ENCODE measurements around the gene CAMKK2. TPM values are rescaled to one million over a fixed set of nuclear protein-coding genes. Genes with fewer than 3 reads are reported as not detected.
A peak's percentile ranks its signal among the peaks of the same experiment; 100 is the strongest.

CAMKK2 gene
- total and polyA plus RNA-seq, 9 of the 15 experiments (the other 6 are each of a cell fraction or from before 2014, with no cell fraction given) = 4.3 to 32.0 (median 18.2) TPM

- 9% methylated on average over 17 of the region's 21 CpGs for WGBS (ENCODE audit: insufficient coverage, low coverage, missing lambda C conversion rate)
- Histone ChIP-seq H2AFZ (ENCODE audit: low read depth, low read length) (peak overlapping the region; percentile 96), H3K9ac (ENCODE audit: insufficient read depth in 1 of 2, low read depth in 2 of 2, low read length in 2 of 2) (peak overlapping the region; percentile 65 to 98), H3K27me3 (ENCODE audit: control insufficient read depth in 2 of 2, insufficient read depth in 2 of 2, low read length in 2 of 2) (no peaks in the 10 kb centered on the region), H3K4me2 (ENCODE audit: insufficient read depth, low read length) (peak overlapping the region; percentile 86), H3K4me3 (peak overlapping the region; percentile 88), H3K27ac (ENCODE audit: extremely low read depth, low read depth, low read length) (peak overlapping the region; percentile 79), H3K9me3 (replicated peaks; ENCODE audit: control insufficient read depth, insufficient read depth, low read depth, low read length) (no peaks in the 10 kb centered on the region), H3K4me1 (replicated peaks in 1 of 2; ENCODE audit: control insufficient read depth in 2 of 2, insufficient read depth in 2 of 2, low read length in 2 of 2) (peaks cover 12 to 22% of the 10 kb centered on the region in 2 experiments; a peak in 4 of 5 replicates), H3K9me1 (ENCODE audit: control insufficient read depth, insufficient read depth, low read length) (no peaks in the 10 kb centered on the region), H3K79me2 (ENCODE audit: control insufficient read depth, insufficient read depth, low read length) (peaks cover 35% of the 10 kb centered on the region), H3K36me3 (ENCODE audit: control insufficient read depth, insufficient read depth, low read length) (peaks cover 13% of the 10 kb centered on the region; the same call in 1 of the 3 replicates), H4K20me1 (replicated peaks; ENCODE audit: control insufficient read depth, insufficient read depth, low read length) (no peaks in the 10 kb centered on the region; the same call in 1 of the 2 replicates)
- intact Hi-C loops (cut with micrococcal nuclease) = no loop called here
- no TSS peak for BruUV-seq (replicated peaks)
- ChIA-PET POLR2A (interaction anchor here (0.6 to 1.9 kb wide), 8 partner anchors 9 to 832 kb away, joined by 3 to 7 read pairs (median 3); no protein-coding TSS in a partner anchor), CTCF (ENCODE audit: low intra/inter-chr PET ratio) (interaction anchor here (0.5 kb wide), 1 partner anchor 293 kb away, joined by 3 read pairs; no protein-coding TSS in a partner anchor)
- DNase-seq (ENCODE audit: extremely low read depth in 1 of 4, low spot score in 3 of 4) (peak; percentile 34 to 63 (median 52)), ATAC-seq (peak; percentile 60), FAIRE-seq (peak; percentile 80)
- in situ Hi-C loops (cut with MboI) = no loop called here
- TF ChIP-seq, protein P1, sequence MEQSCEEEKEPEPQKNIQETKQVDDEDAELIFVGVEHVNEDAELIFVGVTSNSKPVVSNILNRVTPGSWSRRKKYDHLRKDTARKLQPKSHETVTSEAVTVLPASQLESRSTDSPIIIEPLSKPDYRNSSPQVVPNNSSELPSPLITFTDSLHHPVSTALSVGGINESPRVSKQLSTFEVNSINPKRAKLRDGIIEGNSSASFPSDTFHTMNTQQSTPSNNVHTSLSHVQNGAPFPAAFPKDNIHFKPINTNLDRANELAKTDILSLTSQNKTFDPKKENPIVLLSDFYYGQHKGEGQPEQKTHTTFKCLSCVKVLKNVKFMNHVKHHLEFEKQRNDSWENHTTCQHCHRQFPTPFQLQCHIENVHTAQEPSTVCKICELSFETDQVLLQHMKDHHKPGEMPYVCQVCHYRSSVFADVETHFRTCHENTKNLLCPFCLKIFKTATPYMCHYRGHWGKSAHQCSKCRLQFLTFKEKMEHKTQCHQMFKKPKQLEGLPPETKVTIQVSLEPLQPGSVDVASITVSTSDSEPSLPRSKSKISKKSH (CRISPR knock-in tag; IDR thresholded peaks at IDR 0.05) = no peak
- no peak for TF ChIP-seq POLR2AphosphoS5 (IDR thresholded peaks at IDR 0.05; ENCODE audit: control insufficient read depth, insufficient read depth, low read depth, low read length)
- no peak for TF ChIP-seq DDX20 (tag; IDR thresholded peaks at IDR 0.05; ENCODE audit: low read depth)
- TF ChIP-seq ZNF764 (CRISPR knock-in tag; IDR thresholded peaks at IDR 0.05; ENCODE audit: low read depth) = no peak
- TF ChIP-seq RBBP5 (IDR thresholded peaks at IDR 0.05; ENCODE audit: borderline replicate concordance, insufficient read depth, low read length, poor library complexity, severe bottlenecking) = peak; percentile 12
- TF ChIP-seq TFAP4 (CRISPR knock-in tag; IDR thresholded peaks at IDR 0.05; ENCODE audit: borderline replicate concordance) = no peak
- TF ChIP-seq, protein P2, sequence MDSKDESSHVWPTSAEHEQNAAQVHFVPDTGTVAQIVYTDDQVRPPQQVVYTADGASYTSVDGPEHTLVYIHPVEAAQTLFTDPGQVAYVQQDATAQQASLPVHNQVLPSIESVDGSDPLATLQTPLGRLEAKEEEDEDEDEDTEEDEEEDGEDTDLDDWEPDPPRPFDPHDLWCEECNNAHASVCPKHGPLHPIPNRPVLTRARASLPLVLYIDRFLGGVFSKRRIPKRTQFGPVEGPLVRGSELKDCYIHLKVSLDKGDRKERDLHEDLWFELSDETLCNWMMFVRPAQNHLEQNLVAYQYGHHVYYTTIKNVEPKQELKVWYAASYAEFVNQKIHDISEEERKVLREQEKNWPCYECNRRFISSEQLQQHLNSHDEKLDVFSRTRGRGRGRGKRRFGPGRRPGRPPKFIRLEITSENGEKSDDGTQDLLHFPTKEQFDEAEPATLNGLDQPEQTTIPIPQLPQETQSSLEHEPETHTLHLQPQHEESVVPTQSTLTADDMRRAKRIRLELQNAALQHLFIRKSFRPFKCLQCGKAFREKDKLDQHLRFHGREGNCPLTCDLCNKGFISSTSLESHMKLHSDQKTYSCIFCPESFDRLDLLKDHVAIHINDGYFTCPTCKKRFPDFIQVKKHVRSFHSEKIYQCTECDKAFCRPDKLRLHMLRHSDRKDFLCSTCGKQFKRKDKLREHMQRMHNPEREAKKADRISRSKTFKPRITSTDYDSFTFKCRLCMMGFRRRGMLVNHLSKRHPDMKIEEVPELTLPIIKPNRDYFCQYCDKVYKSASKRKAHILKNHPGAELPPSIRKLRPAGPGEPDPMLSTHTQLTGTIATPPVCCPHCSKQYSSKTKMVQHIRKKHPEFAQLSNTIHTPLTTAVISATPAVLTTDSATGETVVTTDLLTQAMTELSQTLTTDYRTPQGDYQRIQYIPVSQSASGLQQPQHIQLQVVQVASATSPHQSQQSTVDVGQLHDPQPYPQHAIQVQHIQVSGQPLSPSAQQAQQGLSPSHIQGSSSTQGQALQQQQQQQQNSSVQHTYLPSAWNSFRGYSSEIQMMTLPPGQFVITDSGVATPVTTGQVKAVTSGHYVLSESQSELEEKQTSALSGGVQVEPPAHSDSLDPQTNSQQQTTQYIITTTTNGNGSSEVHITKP (IDR thresholded peaks at IDR 0.05; ENCODE audit: partially characterized antibody) = peak; percentile 31
- TF ChIP-seq ARID3B (CRISPR knock-in tag; IDR thresholded peaks at IDR 0.05; ENCODE audit: borderline replicate concordance) = no peak
- TF ChIP-seq, protein P3, sequence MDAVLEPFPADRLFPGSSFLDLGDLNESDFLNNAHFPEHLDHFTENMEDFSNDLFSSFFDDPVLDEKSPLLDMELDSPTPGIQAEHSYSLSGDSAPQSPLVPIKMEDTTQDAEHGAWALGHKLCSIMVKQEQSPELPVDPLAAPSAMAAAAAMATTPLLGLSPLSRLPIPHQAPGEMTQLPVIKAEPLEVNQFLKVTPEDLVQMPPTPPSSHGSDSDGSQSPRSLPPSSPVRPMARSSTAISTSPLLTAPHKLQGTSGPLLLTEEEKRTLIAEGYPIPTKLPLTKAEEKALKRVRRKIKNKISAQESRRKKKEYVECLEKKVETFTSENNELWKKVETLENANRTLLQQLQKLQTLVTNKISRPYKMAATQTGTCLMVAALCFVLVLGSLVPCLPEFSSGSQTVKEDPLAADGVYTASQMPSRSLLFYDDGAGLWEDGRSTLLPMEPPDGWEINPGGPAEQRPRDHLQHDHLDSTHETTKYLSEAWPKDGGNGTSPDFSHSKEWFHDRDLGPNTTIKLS (IDR thresholded peaks at IDR 0.05; ENCODE audit: borderline replicate concordance, low read depth) = no peak
- no peak for TF ChIP-seq PURB (CRISPR knock-in tag; IDR thresholded peaks at IDR 0.05; ENCODE audit: low read depth)
Observed at GRCh38 chr12:121297435-121297991, 1.0 kb upstream of the CAMKK2 start.

All from K562 (cell line).